H1 (cell line): ENCODE results near the gene TBX2. TPM values are rescaled to one million over a fixed set of nuclear protein-coding genes. Genes with fewer than 3 reads are reported as not detected.

ENCODE experiments used
- CTCF ChIA-PET: fragments of 300-600 bp; sonication (Branson Sonifier 250); formaldehyde crosslinking; loops from one replicate; lab custom pipeline; 2021; ENCODE audit not compliant: partially characterized antibody; lab: Charles Lee
- POLR2A ChIA-PET: fragments of 300-600 bp; sonication (Branson Sonifier 250); formaldehyde crosslinking; loops from one replicate; lab custom pipeline; 2021; ENCODE audit warnings: inconsistent platforms; ENCODE audit not compliant: partially characterized antibody; lab: Charles Lee
- DNase-seq, 2 experiments: peaks; one replicate each; pipeline versions ENCODE4 v3.0.0 to v3.0.0-alpha.2; 2010 to 2022; ENCODE audit warnings: low spot score in 2 of 2, low read depth in 1 of 2, mixed read lengths in 1 of 2
- FAIRE-seq: peaks from 2 replicates; lab custom pipeline; 2011; peaks lifted over from hg19 to GRCh38; lab: Jason Lieb, UNC
- H2AFZ ChIP-seq: 2 replicates; pipeline ENCODE4 v1.8.1; 2012; ENCODE audit warnings: low read length, inconsistent platforms
- H2AK5ac ChIP-seq: 2 replicates; pipeline ENCODE4 v1.6.1; 2013; ENCODE audit warnings: low read depth, low read length
- H2BK120ac ChIP-seq: replicated peaks from 2 replicates; pipeline ENCODE3; 2013; ENCODE audit warnings: low read depth, low read length, inconsistent platforms
- H2BK12ac ChIP-seq: 2 replicates; pipeline ENCODE4 v1.6.1; 2013; ENCODE audit warnings: low read depth, low read length
- H2BK15ac ChIP-seq: 2 replicates; pipeline ENCODE4 v1.6.1; 2013; ENCODE audit warnings: low read length
- H2BK20ac ChIP-seq: 2 replicates; pipeline ENCODE4 v1.6.1; 2013; ENCODE audit warnings: low read length
- H2BK5ac ChIP-seq: 2 replicates; pipeline ENCODE4 v1.6.1; 2013; ENCODE audit warnings: low read depth, low read length
- H3K14ac ChIP-seq: 2 replicates; pipeline ENCODE4 v1.6.1; 2013; ENCODE audit warnings: inconsistent platforms; ENCODE audit not compliant: insufficient read length
- H3K18ac ChIP-seq: 2 replicates; pipeline ENCODE4 v1.6.1; 2013; ENCODE audit warnings: low read length; ENCODE audit errors: extremely low read depth
- H3K23ac ChIP-seq: 2 replicates; pipeline ENCODE4 v1.6.1; 2013; ENCODE audit warnings: inconsistent platforms; ENCODE audit not compliant: insufficient read length
- H3K23me2 ChIP-seq: 2 replicates; pipeline ENCODE4 v1.6.1; 2013; ENCODE audit warnings: low read depth, low read length
- H3K27ac ChIP-seq: 2 replicates; pipeline ENCODE4 v1.6.1; 2011; ENCODE audit warnings: low read depth, low read length, inconsistent platforms
- H3K27me3 ChIP-seq, 4 experiments: replicated peaks in 1 of 4; 1 replicate in 1 of 4; 2 replicates in 3 of 4; pipeline versions ENCODE4 v1.6.1 to v1.8.1; 2011 to 2013; ENCODE audit warnings: low read length in 3 of 4, mild to moderate bottlenecking in 3 of 4, inconsistent platforms in 2 of 4, mixed read lengths in 2 of 4, moderate library complexity in 1 of 4; ENCODE audit not compliant: control insufficient read depth in 3 of 4, insufficient read depth in 3 of 4; ENCODE audit errors: extremely low read depth in 1 of 4
- H3K36me3 ChIP-seq, 4 experiments: 2 replicates each; pipeline versions ENCODE4 v1.6.1 to v1.8.1; 2011 to 2013; ENCODE audit warnings: mild to moderate bottlenecking in 4 of 4, low read length in 3 of 4, moderate library complexity in 2 of 4, control low read depth in 1 of 4, inconsistent platforms in 1 of 4; ENCODE audit not compliant: insufficient read depth in 4 of 4, control insufficient read depth in 2 of 4
- H3K4ac ChIP-seq: replicated peaks from 2 replicates; pipeline ENCODE3; 2013; ENCODE audit warnings: low read length, low read depth, mixed read lengths, inconsistent platforms; ENCODE audit not compliant: insufficient read length
- H3K4me1 ChIP-seq, 4 experiments: replicated peaks in 1 of 4; 1 replicate in 1 of 4; 2 replicates in 3 of 4; pipeline versions ENCODE4 v1.6.1 to v1.8.1; 2011 to 2013; ENCODE audit warnings: low read length in 3 of 4, inconsistent platforms in 2 of 4, mixed read lengths in 1 of 4; ENCODE audit not compliant: insufficient read depth in 4 of 4, control insufficient read depth in 3 of 4
- H3K4me2 ChIP-seq, 2 experiments: 2 replicates each; pipeline versions ENCODE4 v1.6.1 to v1.8.1; 2011 to 2013; ENCODE audit warnings: low read depth in 2 of 2, low read length in 2 of 2, control low read depth in 1 of 2, inconsistent platforms in 1 of 2, mild to moderate bottlenecking in 1 of 2; ENCODE audit not compliant: insufficient read depth in 1 of 2
- H3K4me3 ChIP-seq, 4 experiments: fragments of 200-600, 300-600 bp in 1 of 4; sonication (generic), shearing (Covaris generic), sonication (Bioruptor Twin) in 1 of 4; 2 replicates each; pipeline versions ENCODE4 v1.5.1 to v1.8.1; 2011 to 2016; ENCODE audit warnings: low read length in 4 of 4, low read depth in 3 of 4, control low read depth in 2 of 4, inconsistent platforms in 2 of 4, mild to moderate bottlenecking in 2 of 4, mixed read lengths in 1 of 4, moderate library complexity in 1 of 4; ENCODE audit not compliant: insufficient read depth in 2 of 4; ENCODE audit errors: extremely low read depth in 1 of 4
- H3K56ac ChIP-seq: replicated peaks from 2 replicates; pipeline ENCODE3; 2013; ENCODE audit warnings: low read depth, mild to moderate bottlenecking, mixed read lengths, low read length, inconsistent platforms; ENCODE audit not compliant: insufficient read length
- H3K79me1 ChIP-seq: 2 replicates; pipeline ENCODE4 v1.6.1; 2013; ENCODE audit warnings: low read depth, low read length, control low read depth
- H3K79me2 ChIP-seq, 2 experiments: 2 replicates each; pipeline versions ENCODE4 v1.6.1 to v1.8.1; 2012 to 2013; ENCODE audit warnings: low read length in 2 of 2, mild to moderate bottlenecking in 2 of 2, inconsistent platforms in 1 of 2; ENCODE audit not compliant: insufficient read depth in 2 of 2, control insufficient read depth in 1 of 2
- H3K9ac ChIP-seq, 4 experiments: replicated peaks in 1 of 4; 1 replicate in 1 of 4; 2 replicates in 3 of 4; pipeline versions ENCODE4 v1.6.1 to v1.8.1; 2011 to 2013; ENCODE audit warnings: low read depth in 3 of 4, low read length in 3 of 4, control low read depth in 2 of 4, mild to moderate bottlenecking in 2 of 4, moderate library complexity in 2 of 4, inconsistent platforms in 1 of 4; ENCODE audit errors: extremely low read depth in 1 of 4
- H3K9me3 ChIP-seq, 2 experiments: 2 replicates each; pipeline versions ENCODE4 v1.6.1 to v1.8.1; 2012 to 2013; ENCODE audit warnings: mild to moderate bottlenecking in 2 of 2, moderate library complexity in 2 of 2, control low read depth in 1 of 2, inconsistent platforms in 1 of 2, low read depth in 1 of 2, low read length in 1 of 2, mixed read lengths in 1 of 2; ENCODE audit not compliant: insufficient read depth in 2 of 2
- H4K20me1 ChIP-seq, 2 experiments: replicated peaks in 1 of 2; 2 replicates each; pipeline versions ENCODE3 to v1.8.1; 2011 to 2013; ENCODE audit warnings: inconsistent platforms in 2 of 2, low read length in 2 of 2, mild to moderate bottlenecking in 1 of 2; ENCODE audit not compliant: insufficient read depth in 2 of 2, control insufficient read depth in 1 of 2
- H4K5ac ChIP-seq: 2 replicates; pipeline ENCODE4 v1.6.1; 2013; ENCODE audit warnings: low read length, low read depth, mixed read lengths, inconsistent platforms; ENCODE audit not compliant: insufficient read length
- H4K8ac ChIP-seq: 2 replicates; pipeline ENCODE4 v1.8.0; 2013; ENCODE audit warnings: mild to moderate bottlenecking, moderate library complexity, low read length, inconsistent platforms; ENCODE audit not compliant: insufficient read depth; ENCODE audit errors: extremely low read depth
- H4K91ac ChIP-seq: replicated peaks from 2 replicates; pipeline ENCODE3; 2013; ENCODE audit warnings: low read length, mixed read lengths, inconsistent platforms; ENCODE audit not compliant: insufficient read length
- ASH2L ChIP-seq: fragments of 200-600, 300-600 bp; sonication (generic); IDR thresholded peaks from one replicate; pipeline ENCODE4 v1.7.1; 2017; ENCODE audit warnings: low read length
- KDM1A ChIP-seq: fragments of 200-600, 300-600 bp; sonication (generic); IDR thresholded peaks from 2 replicates; pipeline ENCODE4 v1.7.1; 2016; ENCODE audit warnings: mild to moderate bottlenecking, low read length, borderline replicate concordance
- TAF1 ChIP-seq: IDR thresholded peaks from 2 replicates; pipeline ENCODE4 v1.6.1; 2011; ENCODE audit warnings: mild to moderate bottlenecking, low read depth, low read length
- WGBS, 2 experiments: shearing (Covaris generic) in 1 of 2; methylation state at CpG; one replicate each; pipeline versions ENCODE4 v1.1.6 to v1.1.7; 2013 to 2015; ENCODE audit warnings: low lambda C conversion rate in 2 of 2, mixed read lengths in 2 of 2, inconsistent platforms in 1 of 2, low coverage in 1 of 2, missing lambda C conversion rate in 1 of 2; ENCODE audit not compliant: insufficient replicate concordance in 2 of 2, insufficient coverage in 1 of 2, insufficient read length in 1 of 2; ENCODE audit errors: extremely low coverage in 1 of 2, missing lambda C conversion rate in 1 of 2; 5-methylcytosine and 5-hydroxymethylcytosine counted together
- polyA plus RNA-seq, 7 experiments: library from polyadenylated mRNA; depleted of rRNA in 3 of 7; stranded (reverse) in 5 of 7; unstranded in 2 of 7; fragments of >200 nt in 5 of 7; fragments of 200-250 nt in 2 of 7; gene quantifications; 1 replicate in 5 of 7; 2 replicates in 1 of 7; 4 replicates in 1 of 7; pipeline versions ENCODE4 v1.2.1 to v1.2.3, GENCODE V29; 2011 to 2013; ENCODE audit warnings: missing spikeins in 2 of 7, mixed read lengths in 2 of 7
- total RNA-seq: library from RNA; stranded (reverse); fragmentation: NEBNext Ultra II Directional; extraction: Animal tissue kit (Norgen Biotek cat#: 25700); gene quantifications from 2 replicates; pipeline ENCODE4 v1.2.1, GENCODE V29; 2021

The TBX2 gene
- total and polyA plus RNA-seq, 2 of the 8 experiments (the other 6 are each of a cell fraction or from before 2014, with no cell fraction given): not detected

DNA sequence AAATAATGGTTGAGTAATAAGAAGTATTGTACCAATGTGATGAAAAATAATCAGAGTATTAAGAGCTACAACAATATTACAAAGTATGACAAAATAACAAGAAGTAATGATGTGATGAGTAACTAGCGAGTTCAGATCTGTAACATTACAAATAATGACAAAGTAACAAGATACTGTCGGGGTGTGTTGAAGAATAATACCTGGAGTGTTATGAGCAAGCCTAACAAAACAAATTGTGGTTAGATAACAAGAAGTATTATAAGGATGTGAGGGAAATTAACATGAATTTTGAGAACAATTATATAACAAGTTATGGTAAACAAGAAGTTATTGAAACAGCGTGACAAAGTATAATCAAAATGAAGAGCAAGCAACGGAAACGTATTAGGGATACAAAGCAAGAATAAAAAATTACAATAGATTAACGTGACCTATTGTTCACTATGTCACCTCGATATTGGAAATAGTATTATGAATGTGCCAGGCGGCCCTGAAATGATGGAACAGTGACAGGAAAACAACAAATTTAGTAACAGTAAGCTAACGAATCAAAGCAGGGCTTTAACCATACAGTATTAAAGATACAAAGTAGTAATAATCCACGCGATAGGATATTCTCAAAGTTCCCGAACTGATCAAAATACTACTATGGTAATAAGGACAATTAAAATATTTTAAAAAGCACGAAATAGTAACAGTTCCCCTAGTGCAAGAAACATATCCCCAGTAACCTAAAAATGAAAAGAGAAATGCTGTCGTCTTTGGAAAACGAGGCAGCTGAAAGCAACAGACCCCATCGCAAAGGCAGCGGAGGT lies 54.1 kb downstream of the TBX2 start:
- peaks cover 82 to 99% (median 89%) of the 10 kb centered on the region in 4 experiments for H3K27me3 ChIP-seq
- no peak overlapping the region; a peak in 1 of 8 replicates for H3K4me3 ChIP-seq
- CTCF ChIA-PET: interaction anchor here (0.9 to 11.6 kb wide), 6 partner anchors 14 to 60 kb away, joined by 4 to 136 read pairs (median 21); no protein-coding TSS in a partner anchor
- H4K8ac ChIP-seq: no peak overlapping the region
- H4K20me1 ChIP-seq: peaks cover 25 to 27% of the 10 kb centered on the region in 2 experiments
- no peak overlapping the region for H2AK5ac ChIP-seq
- H3K4me2 ChIP-seq: peak overlapping the region; percentile 26 to 52; a peak in 2 of 4 replicates
- peaks cover 0 to 4% of the 10 kb centered on the region in 2 experiments; a peak in 1 of 4 replicates for H3K9me3 ChIP-seq
- H3K56ac ChIP-seq: no peak overlapping the region
- H3K9ac ChIP-seq: no peak overlapping the region
- no peak overlapping the region for H3K27ac ChIP-seq
- no peaks in the 10 kb centered on the region for H3K79me2 ChIP-seq
- H3K23me2 ChIP-seq: peaks cover 4% of the 10 kb centered on the region; the same call in 1 of the 2 replicates
- DNase-seq: no peak
- no peak overlapping the region for H4K5ac ChIP-seq
- H2BK120ac ChIP-seq: no peak overlapping the region
- POLR2A ChIA-PET: interaction anchor here (1.3 to 1.4 kb wide), 2 partner anchors 41 to 51 kb away, joined by 4 read pairs; no protein-coding TSS in a partner anchor
- WGBS, 2 experiments: 16% methylated on average over 17 of the region's 17 CpGs; no CpG with 5 or more reads in 1 of the 2 experiments
- peaks cover 2 to 36% (median 13%) of the 10 kb centered on the region in 4 experiments; a peak in 6 of 7 replicates for H3K4me1 ChIP-seq
- H2BK5ac ChIP-seq: no peak overlapping the region
- no peak overlapping the region for H2BK20ac ChIP-seq
- H3K14ac ChIP-seq: no peak overlapping the region
- no peak overlapping the region for H3K4ac ChIP-seq
- H2BK12ac ChIP-seq: no peak overlapping the region
- FAIRE-seq: no peak
- no peaks in the 10 kb centered on the region for H3K79me1 ChIP-seq
- H4K91ac ChIP-seq: no peak overlapping the region
- no peak overlapping the region for H3K18ac ChIP-seq
- no peak overlapping the region for H2AFZ ChIP-seq
- H3K36me3 ChIP-seq: peaks cover 0 to 22% (median 0%) of the 10 kb centered on the region in 4 experiments; a peak in 1 of 8 replicates
- no peak overlapping the region for H3K23ac ChIP-seq
- no peak overlapping the region for H2BK15ac ChIP-seq
- TF ChIP-seq TAF1 (no peak), KDM1A (no peak), ASH2L (no peak)
